Stimulated activated CD8-positive, alpha-beta memory T cell treated with anti-CD3 and anti-CD28 coated beads, Interleukin-4, amount 100 ng/mL, for 24 hours (primary cell): ENCODE results near the gene EFCAB10.
A peak's percentile ranks its signal among the peaks of the same experiment; 100 is the strongest.

Experiments
- DNase-seq: peaks from one replicate; pipeline ENCODE4 v3.0.0-alpha.2; 2020; ENCODE audit warnings: low read depth

Gene EFCAB10

GRCh38 chr7:105581066-105581811 is at the start of gene EFCAB10:
Gene EFCAB10 (minus strand): TSS chr7:105581493. CDS start chr7:105581463, 30 bp downstream.
- DNase-seq: peak; percentile 31

- DNase-seq: no peak
These were observed 44.7 kb upstream of the EFCAB10 start for GRCh38 chr7:105625986-105626385.

GRCh38 chr7:105623906-105624305 is 42.6 kb upstream of the EFCAB10 start:
- no peak for DNase-seq

- DNase-seq: no peak
These were observed 42.1 kb upstream of the EFCAB10 start for GRCh38 chr7:105623378-105623777.

GRCh38 chr7:105622106-105622731 is 40.9 kb upstream of the EFCAB10 start:
- DNase-seq: no peak

- no peak for DNase-seq
These were observed 40.3 kb upstream of the EFCAB10 start for GRCh38 chr7:105621617-105622016.

GRCh38 chr7:105621176-105621575 is 39.9 kb upstream of the EFCAB10 start:
- DNase-seq: no peak

- DNase-seq: no peak
These were observed 38.3 kb upstream of the EFCAB10 start for GRCh38 chr7:105619590-105619989.

GRCh38 chr7:105618016-105618296 is 36.7 kb upstream of the EFCAB10 start:
- no peak for DNase-seq

- DNase-seq: no peak
These were observed 36.2 kb upstream of the EFCAB10 start for GRCh38 chr7:105617280-105618015.

- DNase-seq: no peak
These were observed 33.1 kb upstream of the EFCAB10 start for GRCh38 chr7:105614341-105614840.

- no peak for DNase-seq
These were observed 32.5 kb upstream of the EFCAB10 start for GRCh38 chr7:105613611-105614330.

- DNase-seq: no peak
These were observed 31.5 kb upstream of the EFCAB10 start for GRCh38 chr7:105612806-105613205.

- DNase-seq: no peak
These were observed 30.8 kb upstream of the EFCAB10 start for GRCh38 chr7:105611856-105612775.

GRCh38 chr7:105610165-105610930 is 29.1 kb upstream of the EFCAB10 start:
- DNase-seq: no peak

GRCh38 chr7:105602325-105603305 is 21.3 kb upstream of the EFCAB10 start:
- DNase-seq: no peak

GRCh38 chr7:105600720-105601550 is 19.6 kb upstream of the EFCAB10 start:
- no peak for DNase-seq

GRCh38 chr7:105599551-105599950 is 18.3 kb upstream of the EFCAB10 start:
- no peak for DNase-seq
